Neural cell (in vitro differentiated cells): ENCODE data around the gene FAM118A.

Experiments
- EP300 ChIP-seq: fragments of 450-650 bp; conservative IDR thresholded peaks from 2 replicates; pipeline ENCODE4 v1.6.1; 2014; ENCODE audit warnings: antibody characterized with exemption, mild to moderate bottlenecking, moderate library complexity; ENCODE audit not compliant: poor library complexity, severe bottlenecking
- EZH2 ChIP-seq: fragments of 200-600, 300-800 bp; shearing (Covaris generic), sonication (generic); IDR thresholded peaks from 2 replicates; pipeline ENCODE4 v1.6.1; 2014; ENCODE audit warnings: antibody characterized with exemption, low read length, borderline replicate concordance, mild to moderate bottlenecking; ENCODE audit not compliant: insufficient read depth, poor library complexity, severe bottlenecking
- MXI1 ChIP-seq: fragments of 450-650 bp; conservative IDR thresholded peaks from 2 replicates; pipeline ENCODE4 v1.6.1; 2014; ENCODE audit warnings: antibody characterized with exemption, mild to moderate bottlenecking; ENCODE audit not compliant: poor library complexity, severe bottlenecking
- TAF1 ChIP-seq: IDR thresholded peaks from 2 replicates; pipeline ENCODE4 v1.6.1; 2012; ENCODE audit warnings: low read depth
- TF ChIP-seq, protein P1 (sequence below): fragments of 450-650 bp; IDR thresholded peaks from 2 replicates; pipeline ENCODE4 v1.5.1; 2014; ENCODE audit warnings: antibody characterized with exemption, mild to moderate bottlenecking, moderate library complexity; ENCODE audit not compliant: poor library complexity, severe bottlenecking
- TF ChIP-seq, protein P2 (sequence below): IDR thresholded peaks from 2 replicates; pipeline ENCODE4 v1.6.1; 2012; ENCODE audit warnings: borderline replicate concordance

DNA sequence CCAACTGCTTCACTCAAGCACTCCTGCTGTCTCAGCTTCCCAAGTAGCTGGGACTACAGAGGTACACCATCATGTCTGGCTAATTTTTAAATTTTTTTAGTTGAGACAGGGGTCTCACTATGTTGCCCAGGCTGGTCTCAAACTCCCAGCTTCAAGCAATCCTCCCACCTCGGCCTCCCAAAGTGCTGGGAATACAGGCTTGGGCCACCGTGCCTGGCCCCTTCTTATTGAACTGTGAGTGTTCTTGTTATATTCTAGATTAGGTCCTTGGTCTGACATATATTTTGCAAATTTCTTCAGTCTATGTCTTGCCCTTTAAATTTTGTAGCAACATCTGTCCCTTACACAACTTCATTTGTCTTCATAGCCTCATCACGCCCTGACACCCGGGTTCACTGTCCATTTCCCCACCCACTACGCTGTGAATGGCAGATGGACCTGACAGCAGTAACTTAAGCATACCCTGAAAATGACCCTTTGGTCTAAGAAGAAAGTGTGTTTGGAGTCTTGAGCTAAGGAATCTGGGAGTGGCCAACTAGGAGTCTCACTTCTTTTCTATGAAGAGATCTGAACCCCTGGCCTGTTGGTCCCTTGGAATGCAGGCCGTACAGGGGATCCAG, 4.2 kb upstream of the FAM118A start:
- TF ChIP-seq, protein P1, sequence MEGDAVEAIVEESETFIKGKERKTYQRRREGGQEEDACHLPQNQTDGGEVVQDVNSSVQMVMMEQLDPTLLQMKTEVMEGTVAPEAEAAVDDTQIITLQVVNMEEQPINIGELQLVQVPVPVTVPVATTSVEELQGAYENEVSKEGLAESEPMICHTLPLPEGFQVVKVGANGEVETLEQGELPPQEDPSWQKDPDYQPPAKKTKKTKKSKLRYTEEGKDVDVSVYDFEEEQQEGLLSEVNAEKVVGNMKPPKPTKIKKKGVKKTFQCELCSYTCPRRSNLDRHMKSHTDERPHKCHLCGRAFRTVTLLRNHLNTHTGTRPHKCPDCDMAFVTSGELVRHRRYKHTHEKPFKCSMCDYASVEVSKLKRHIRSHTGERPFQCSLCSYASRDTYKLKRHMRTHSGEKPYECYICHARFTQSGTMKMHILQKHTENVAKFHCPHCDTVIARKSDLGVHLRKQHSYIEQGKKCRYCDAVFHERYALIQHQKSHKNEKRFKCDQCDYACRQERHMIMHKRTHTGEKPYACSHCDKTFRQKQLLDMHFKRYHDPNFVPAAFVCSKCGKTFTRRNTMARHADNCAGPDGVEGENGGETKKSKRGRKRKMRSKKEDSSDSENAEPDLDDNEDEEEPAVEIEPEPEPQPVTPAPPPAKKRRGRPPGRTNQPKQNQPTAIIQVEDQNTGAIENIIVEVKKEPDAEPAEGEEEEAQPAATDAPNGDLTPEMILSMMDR, result no peak
- no peak for TF ChIP-seq EZH2
- TF ChIP-seq, protein P2, sequence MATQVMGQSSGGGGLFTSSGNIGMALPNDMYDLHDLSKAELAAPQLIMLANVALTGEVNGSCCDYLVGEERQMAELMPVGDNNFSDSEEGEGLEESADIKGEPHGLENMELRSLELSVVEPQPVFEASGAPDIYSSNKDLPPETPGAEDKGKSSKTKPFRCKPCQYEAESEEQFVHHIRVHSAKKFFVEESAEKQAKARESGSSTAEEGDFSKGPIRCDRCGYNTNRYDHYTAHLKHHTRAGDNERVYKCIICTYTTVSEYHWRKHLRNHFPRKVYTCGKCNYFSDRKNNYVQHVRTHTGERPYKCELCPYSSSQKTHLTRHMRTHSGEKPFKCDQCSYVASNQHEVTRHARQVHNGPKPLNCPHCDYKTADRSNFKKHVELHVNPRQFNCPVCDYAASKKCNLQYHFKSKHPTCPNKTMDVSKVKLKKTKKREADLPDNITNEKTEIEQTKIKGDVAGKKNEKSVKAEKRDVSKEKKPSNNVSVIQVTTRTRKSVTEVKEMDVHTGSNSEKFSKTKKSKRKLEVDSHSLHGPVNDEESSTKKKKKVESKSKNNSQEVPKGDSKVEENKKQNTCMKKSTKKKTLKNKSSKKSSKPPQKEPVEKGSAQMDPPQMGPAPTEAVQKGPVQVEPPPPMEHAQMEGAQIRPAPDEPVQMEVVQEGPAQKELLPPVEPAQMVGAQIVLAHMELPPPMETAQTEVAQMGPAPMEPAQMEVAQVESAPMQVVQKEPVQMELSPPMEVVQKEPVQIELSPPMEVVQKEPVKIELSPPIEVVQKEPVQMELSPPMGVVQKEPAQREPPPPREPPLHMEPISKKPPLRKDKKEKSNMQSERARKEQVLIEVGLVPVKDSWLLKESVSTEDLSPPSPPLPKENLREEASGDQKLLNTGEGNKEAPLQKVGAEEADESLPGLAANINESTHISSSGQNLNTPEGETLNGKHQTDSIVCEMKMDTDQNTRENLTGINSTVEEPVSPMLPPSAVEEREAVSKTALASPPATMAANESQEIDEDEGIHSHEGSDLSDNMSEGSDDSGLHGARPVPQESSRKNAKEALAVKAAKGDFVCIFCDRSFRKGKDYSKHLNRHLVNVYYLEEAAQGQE, result no peak
- no peak for TF ChIP-seq TAF1
- TF ChIP-seq EP300, result no peak
- TF ChIP-seq MXI1, result no peak
